Liver (tissue), 3 donors: Measurements from ENCODE around the gene CMTM6.

Source experiments
- EGR1 ChIP-seq, 2 donors: IDR thresholded peaks; 2 replicates each; pipeline ENCODE4 v1.6.1; 2016 to 2018; ENCODE audit warnings: antibody characterized with exemption in 2 of 2, low read depth in 2 of 2
- FOXA1 ChIP-seq: IDR thresholded peaks from 2 replicates; pipeline ENCODE4 v1.6.1; 2016; ENCODE audit warnings: antibody characterized with exemption
- HNF4G ChIP-seq: IDR thresholded peaks from 2 replicates; pipeline ENCODE4 v1.6.1; 2016; ENCODE audit warnings: antibody characterized with exemption
- RAD21 ChIP-seq, 2 donors: IDR thresholded peaks; 2 replicates each; pipeline ENCODE4 v1.6.1; 2016; ENCODE audit warnings: antibody characterized with exemption in 2 of 2, mild to moderate bottlenecking in 2 of 2
- SP1 ChIP-seq: IDR thresholded peaks from 2 replicates; pipeline ENCODE4 v1.6.1; 2018; ENCODE audit warnings: antibody characterized with exemption, mild to moderate bottlenecking
- YY1 ChIP-seq: IDR thresholded peaks from 2 replicates; pipeline ENCODE4 v1.6.1; 2016; ENCODE audit warnings: antibody characterized with exemption, mild to moderate bottlenecking
- TF ChIP-seq, protein P1 (sequence below): fragments of 150-350 bp; IDR thresholded peaks from 2 replicates; pipeline ENCODE4 v1.5.1; 2017; ENCODE audit warnings: improper control_type of control experiment, low read depth, low read length; ENCODE audit not compliant: missing input control
- TF ChIP-seq, protein P2 (sequence below): IDR thresholded peaks from 2 replicates; pipeline ENCODE4 v1.6.1; 2016; ENCODE audit warnings: antibody characterized with exemption
- TF ChIP-seq, protein P3 (sequence below): IDR thresholded peaks from 2 replicates; pipeline ENCODE4 v1.6.1; 2016; ENCODE audit warnings: antibody characterized with exemption
- donor health status: healthy.
- donor health status: healthy.

DNA sequence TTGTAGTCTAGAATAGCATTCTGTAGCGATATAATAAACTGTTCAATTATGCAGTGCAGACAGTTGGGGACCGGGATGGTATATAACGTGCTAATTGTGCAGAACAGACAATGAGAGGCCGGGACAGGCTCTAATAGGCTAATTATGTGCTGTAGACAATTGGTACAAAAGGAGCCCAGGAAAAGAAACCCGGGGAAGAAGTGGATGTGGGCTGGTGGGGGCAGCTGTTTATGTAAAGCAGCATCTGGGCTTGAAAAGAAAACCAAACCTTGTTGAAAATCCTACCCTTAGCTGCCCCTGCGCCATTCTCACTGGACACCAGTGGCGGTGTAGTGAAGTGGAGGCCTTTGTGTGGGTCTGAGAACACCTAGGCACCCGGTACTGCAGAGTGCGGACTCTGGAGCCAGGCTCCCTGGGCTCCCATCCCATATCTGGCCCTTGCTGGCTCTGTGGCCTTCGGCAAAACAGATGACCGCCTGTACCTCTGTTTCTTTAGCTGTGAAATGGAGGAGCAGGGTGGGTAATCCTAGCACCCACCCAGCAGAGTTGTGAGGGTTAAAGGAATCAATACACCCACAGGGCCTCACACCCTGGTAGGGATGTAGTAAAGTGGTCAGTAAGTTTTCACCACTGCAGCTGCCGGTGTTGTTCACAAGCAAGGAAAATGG lies 51.5 kb downstream of the CMTM6 start:
- TF ChIP-seq RAD21 (IDR thresholded peaks at IDR 0.05) (no peak), HNF4G (no peak), SP1 (no peak), FOXA1 (no peak), EGR1 (IDR thresholded peaks at IDR 0.05; ENCODE audit: low read depth in 2 of 2) (no peak), YY1 (no peak)
- TF ChIP-seq, protein P1, sequence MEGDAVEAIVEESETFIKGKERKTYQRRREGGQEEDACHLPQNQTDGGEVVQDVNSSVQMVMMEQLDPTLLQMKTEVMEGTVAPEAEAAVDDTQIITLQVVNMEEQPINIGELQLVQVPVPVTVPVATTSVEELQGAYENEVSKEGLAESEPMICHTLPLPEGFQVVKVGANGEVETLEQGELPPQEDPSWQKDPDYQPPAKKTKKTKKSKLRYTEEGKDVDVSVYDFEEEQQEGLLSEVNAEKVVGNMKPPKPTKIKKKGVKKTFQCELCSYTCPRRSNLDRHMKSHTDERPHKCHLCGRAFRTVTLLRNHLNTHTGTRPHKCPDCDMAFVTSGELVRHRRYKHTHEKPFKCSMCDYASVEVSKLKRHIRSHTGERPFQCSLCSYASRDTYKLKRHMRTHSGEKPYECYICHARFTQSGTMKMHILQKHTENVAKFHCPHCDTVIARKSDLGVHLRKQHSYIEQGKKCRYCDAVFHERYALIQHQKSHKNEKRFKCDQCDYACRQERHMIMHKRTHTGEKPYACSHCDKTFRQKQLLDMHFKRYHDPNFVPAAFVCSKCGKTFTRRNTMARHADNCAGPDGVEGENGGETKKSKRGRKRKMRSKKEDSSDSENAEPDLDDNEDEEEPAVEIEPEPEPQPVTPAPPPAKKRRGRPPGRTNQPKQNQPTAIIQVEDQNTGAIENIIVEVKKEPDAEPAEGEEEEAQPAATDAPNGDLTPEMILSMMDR, result no peak
- TF ChIP-seq, protein P2, sequence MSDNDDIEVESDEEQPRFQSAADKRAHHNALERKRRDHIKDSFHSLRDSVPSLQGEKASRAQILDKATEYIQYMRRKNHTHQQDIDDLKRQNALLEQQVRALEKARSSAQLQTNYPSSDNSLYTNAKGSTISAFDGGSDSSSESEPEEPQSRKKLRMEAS, result no peak
- TF ChIP-seq, protein P3, sequence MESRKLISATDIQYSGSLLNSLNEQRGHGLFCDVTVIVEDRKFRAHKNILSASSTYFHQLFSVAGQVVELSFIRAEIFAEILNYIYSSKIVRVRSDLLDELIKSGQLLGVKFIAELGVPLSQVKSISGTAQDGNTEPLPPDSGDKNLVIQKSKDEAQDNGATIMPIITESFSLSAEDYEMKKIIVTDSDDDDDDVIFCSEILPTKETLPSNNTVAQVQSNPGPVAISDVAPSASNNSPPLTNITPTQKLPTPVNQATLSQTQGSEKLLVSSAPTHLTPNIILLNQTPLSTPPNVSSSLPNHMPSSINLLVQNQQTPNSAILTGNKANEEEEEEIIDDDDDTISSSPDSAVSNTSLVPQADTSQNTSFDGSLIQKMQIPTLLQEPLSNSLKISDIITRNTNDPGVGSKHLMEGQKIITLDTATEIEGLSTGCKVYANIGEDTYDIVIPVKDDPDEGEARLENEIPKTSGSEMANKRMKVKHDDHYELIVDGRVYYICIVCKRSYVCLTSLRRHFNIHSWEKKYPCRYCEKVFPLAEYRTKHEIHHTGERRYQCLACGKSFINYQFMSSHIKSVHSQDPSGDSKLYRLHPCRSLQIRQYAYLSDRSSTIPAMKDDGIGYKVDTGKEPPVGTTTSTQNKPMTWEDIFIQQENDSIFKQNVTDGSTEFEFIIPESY, result no peak
